ENCODE data around the gene CPNE5. TPM values are rescaled to one million over a fixed set of nuclear protein-coding genes. Genes with fewer than 3 reads are reported as not detected.

Gene CPNE5
- total RNA-seq, 1 donor: 0.81 TPM

GRCh38 chr6:36837022-36837339 lies 2.3 kb downstream of the CPNE5 start:
- DNase-seq (ENCODE audit: low read depth in 2 of 3, low spot score in 2 of 3): no peak

- no peak for DNase-seq (ENCODE audit: low read depth in 2 of 3, low spot score in 2 of 3)
Measured at GRCh38 chr6:36836111-36837021, 2.9 kb downstream of the CPNE5 start.

- no peak for DNase-seq (ENCODE audit: low read depth in 2 of 3, low spot score in 2 of 3)
Measured at GRCh38 chr6:36834576-36835341, 4.5 kb downstream of the CPNE5 start.

- no peak for DNase-seq (ENCODE audit: low read depth in 2 of 3, low spot score in 2 of 3)
Measured at GRCh38 chr6:36833182-36833789, 6.0 kb downstream of the CPNE5 start.

- no peak for DNase-seq (ENCODE audit: low read depth in 2 of 3, low spot score in 2 of 3)
Measured at GRCh38 chr6:36832313-36832712, 6.9 kb downstream of the CPNE5 start.

GRCh38 chr6:36830577-36830976 lies 8.7 kb downstream of the CPNE5 start:
- no peak for DNase-seq (ENCODE audit: low read depth in 2 of 3, low spot score in 2 of 3)

GRCh38 chr6:36829919-36830544 lies 9.2 kb downstream of the CPNE5 start:
- DNase-seq (ENCODE audit: low read depth in 2 of 3, low spot score in 2 of 3): no peak

GRCh38 chr6:36827261-36828079 lies 11.8 kb downstream of the CPNE5 start:
- DNase-seq (ENCODE audit: low read depth in 2 of 3, low spot score in 2 of 3): peak in 2 of 3 donors; percentile 87 to 90

GRCh38 chr6:36826520-36827227 lies 12.6 kb downstream of the CPNE5 start:
- no peak for DNase-seq (ENCODE audit: low read depth in 2 of 3, low spot score in 2 of 3)

GRCh38 chr6:36825994-36826393 lies 13.2 kb downstream of the CPNE5 start:
- DNase-seq (ENCODE audit: low read depth in 2 of 3, low spot score in 2 of 3): peak in 1 of 3 donors; percentile 21

- no peak for DNase-seq (ENCODE audit: low read depth in 2 of 3, low spot score in 2 of 3)
Measured at GRCh38 chr6:36825452-36825851, 13.8 kb downstream of the CPNE5 start.

- DNase-seq (ENCODE audit: low read depth in 2 of 3, low spot score in 2 of 3): no peak
Measured at GRCh38 chr6:36824253-36824652, 15.0 kb downstream of the CPNE5 start.

GRCh38 chr6:36823421-36824096 lies 15.7 kb downstream of the CPNE5 start:
- DNase-seq (ENCODE audit: low read depth in 2 of 3, low spot score in 2 of 3): no peak

GRCh38 chr6:36822506-36823269 lies 16.6 kb downstream of the CPNE5 start:
- DNase-seq (ENCODE audit: low read depth in 2 of 3, low spot score in 2 of 3): no peak

GRCh38 chr6:36821581-36822335 lies 17.5 kb downstream of the CPNE5 start:
- no peak for DNase-seq (ENCODE audit: low read depth in 2 of 3, low spot score in 2 of 3)

- DNase-seq (ENCODE audit: low read depth in 2 of 3, low spot score in 2 of 3): no peak
Measured at GRCh38 chr6:36820700-36821580, 18.3 kb downstream of the CPNE5 start.

GRCh38 chr6:36818756-36819155 lies 20.5 kb downstream of the CPNE5 start:
- DNase-seq (ENCODE audit: low read depth in 2 of 3, low spot score in 2 of 3): no peak

All from hematopoietic multipotent progenitor cell (in vitro differentiated cells).